ENCODE measurements around the gene BEST1.

Gene BEST1

GRCh38 chr11:61916737-61917333 is 33.3 kb upstream of the BEST1 start:
- DNase-seq (ENCODE audit: low read depth) = no peak

- DNase-seq (ENCODE audit: low read depth) = no peak
Measured at GRCh38 chr11:61917334-61918109, 32.6 kb upstream of the BEST1 start, which contains the start of gene RAB3IL1. Gene RAB3IL1 (minus strand): TSS chr11:61917566. CDS start chr11:61917367, 199 bp downstream.

- no peak for DNase-seq (ENCODE audit: low read depth)
Measured at GRCh38 chr11:61918251-61918937, 31.8 kb upstream of the BEST1 start.

- no peak for DNase-seq (ENCODE audit: low read depth)
Measured at GRCh38 chr11:61918938-61919704, 31.0 kb upstream of the BEST1 start.

- no peak for DNase-seq (ENCODE audit: low read depth)
Measured at GRCh38 chr11:61919705-61920631, 30.2 kb upstream of the BEST1 start.

- DNase-seq (ENCODE audit: low read depth) = no peak
Measured at GRCh38 chr11:61921446-61921845, 28.7 kb upstream of the BEST1 start.

- DNase-seq (ENCODE audit: low read depth) = no peak
Measured at GRCh38 chr11:61922539-61922938, 27.6 kb upstream of the BEST1 start.

GRCh38 chr11:61923166-61924063 is 26.7 kb upstream of the BEST1 start:
- no peak for DNase-seq (ENCODE audit: low read depth)

- DNase-seq (ENCODE audit: low read depth) = no peak
Measured at GRCh38 chr11:61924064-61924455, 26.1 kb upstream of the BEST1 start.

- DNase-seq (ENCODE audit: low read depth) = no peak
Measured at GRCh38 chr11:61925736-61926135, 24.4 kb upstream of the BEST1 start.

- DNase-seq (ENCODE audit: low read depth) = no peak
Measured at GRCh38 chr11:61926235-61926634, 23.9 kb upstream of the BEST1 start.

GRCh38 chr11:61927501-61927900 is 22.6 kb upstream of the BEST1 start:
- DNase-seq (ENCODE audit: low read depth) = no peak

GRCh38 chr11:61928606-61929005 is 21.5 kb upstream of the BEST1 start:
- DNase-seq (ENCODE audit: low read depth) = no peak

GRCh38 chr11:61930933-61931332 is 19.2 kb upstream of the BEST1 start:
- no peak for DNase-seq (ENCODE audit: low read depth)

- no peak for DNase-seq (ENCODE audit: low read depth)
Measured at GRCh38 chr11:61935861-61936260, 14.3 kb upstream of the BEST1 start.

- no peak for DNase-seq (ENCODE audit: low read depth)
Measured at GRCh38 chr11:61940466-61940865, 9.7 kb upstream of the BEST1 start.

- no peak for DNase-seq (ENCODE audit: low read depth)
Measured at GRCh38 chr11:61945191-61945590, 5.0 kb upstream of the BEST1 start.

- DNase-seq (ENCODE audit: low read depth) = no peak
Measured at GRCh38 chr11:61946894-61947293, 3.3 kb upstream of the BEST1 start.

- DNase-seq (ENCODE audit: low read depth) = no peak
Measured at GRCh38 chr11:61947486-61948210, 2.5 kb upstream of the BEST1 start.

- no peak for DNase-seq (ENCODE audit: low read depth)
Measured at GRCh38 chr11:61948505-61948904, 1.6 kb upstream of the BEST1 start.

Measured in T-helper 22 cell (primary cell).